ENCODE data around the gene GPR31.
"Not testable (repeated sequence)": the region's sequence is repeated elsewhere in the genome, so short reads cannot be mapped to it uniquely, and the experiment has no call there.

DNA sequence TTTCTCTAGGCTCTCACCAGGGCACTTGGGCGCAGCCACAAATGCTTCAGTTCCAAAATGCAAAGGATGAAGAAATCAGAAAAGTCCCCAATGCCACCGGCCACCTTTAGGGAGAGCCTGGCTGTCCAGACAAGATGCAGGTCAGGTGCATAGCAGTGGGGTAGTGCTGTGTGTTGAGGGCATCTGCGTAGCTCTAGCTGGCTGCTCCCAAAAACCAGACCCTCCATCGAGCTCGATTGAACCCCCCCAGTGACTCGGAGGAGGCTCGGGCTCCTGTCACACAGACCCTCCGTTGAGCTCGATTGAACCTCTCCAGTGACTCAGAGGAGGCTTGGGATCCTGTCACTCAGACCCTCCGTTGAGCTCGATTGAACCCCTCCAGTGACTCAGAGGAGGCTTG, 47.5 kb upstream of the GPR31 start:
- TF ChIP-seq, protein P1, sequence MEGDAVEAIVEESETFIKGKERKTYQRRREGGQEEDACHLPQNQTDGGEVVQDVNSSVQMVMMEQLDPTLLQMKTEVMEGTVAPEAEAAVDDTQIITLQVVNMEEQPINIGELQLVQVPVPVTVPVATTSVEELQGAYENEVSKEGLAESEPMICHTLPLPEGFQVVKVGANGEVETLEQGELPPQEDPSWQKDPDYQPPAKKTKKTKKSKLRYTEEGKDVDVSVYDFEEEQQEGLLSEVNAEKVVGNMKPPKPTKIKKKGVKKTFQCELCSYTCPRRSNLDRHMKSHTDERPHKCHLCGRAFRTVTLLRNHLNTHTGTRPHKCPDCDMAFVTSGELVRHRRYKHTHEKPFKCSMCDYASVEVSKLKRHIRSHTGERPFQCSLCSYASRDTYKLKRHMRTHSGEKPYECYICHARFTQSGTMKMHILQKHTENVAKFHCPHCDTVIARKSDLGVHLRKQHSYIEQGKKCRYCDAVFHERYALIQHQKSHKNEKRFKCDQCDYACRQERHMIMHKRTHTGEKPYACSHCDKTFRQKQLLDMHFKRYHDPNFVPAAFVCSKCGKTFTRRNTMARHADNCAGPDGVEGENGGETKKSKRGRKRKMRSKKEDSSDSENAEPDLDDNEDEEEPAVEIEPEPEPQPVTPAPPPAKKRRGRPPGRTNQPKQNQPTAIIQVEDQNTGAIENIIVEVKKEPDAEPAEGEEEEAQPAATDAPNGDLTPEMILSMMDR (conservative IDR thresholded peaks at IDR 0.05): not testable (repeated sequence)
- not testable (repeated sequence) for TF ChIP-seq EZH2 (IDR thresholded peaks at IDR 0.05; ENCODE audit: low read depth)
